GM18951 (cell line): Measurements from ENCODE around the gene STIM2.

Experiments used
- POLR2A ChIP-seq: IDR thresholded peaks from 4 replicates; pipeline ENCODE4 v1.6.1; 2011; ENCODE audit warnings: mild to moderate bottlenecking; ENCODE audit not compliant: insufficient read length, insufficient read depth; ENCODE audit errors: extremely low read depth
- in situ Hi-C: fragments of 300-500 bp; cut with MboI; formaldehyde crosslinking; loops from one replicate; pipeline ENCODE4 v1.12.0; 2022; ENCODE audit warnings: low sequenced_read_pairs, mixed read lengths, inconsistent platforms; ENCODE audit not compliant: unreplicated experiment

The STIM2 gene

DNA sequence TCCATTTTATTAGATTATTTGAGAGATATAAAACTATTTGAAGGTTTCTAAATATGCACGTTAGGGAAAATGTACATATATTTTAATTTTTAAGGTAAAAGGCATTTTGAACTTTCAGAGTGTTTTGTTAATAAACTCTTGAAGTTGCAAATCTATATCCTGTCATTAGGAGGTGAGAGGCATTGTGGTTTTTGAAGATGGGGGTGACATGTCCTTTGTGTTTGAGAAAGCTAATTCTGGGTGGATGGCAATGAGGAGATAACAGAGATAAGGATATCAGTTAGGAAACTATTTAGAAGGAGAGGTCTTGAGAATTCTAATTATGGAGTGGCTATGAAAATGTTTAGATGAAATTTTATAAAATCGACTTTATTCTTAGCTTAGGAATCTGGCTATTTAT lies 6.1 kb downstream of the STIM2 start:
- in situ Hi-C loops: no loop called here
- TF ChIP-seq POLR2A: no peak

DNA sequence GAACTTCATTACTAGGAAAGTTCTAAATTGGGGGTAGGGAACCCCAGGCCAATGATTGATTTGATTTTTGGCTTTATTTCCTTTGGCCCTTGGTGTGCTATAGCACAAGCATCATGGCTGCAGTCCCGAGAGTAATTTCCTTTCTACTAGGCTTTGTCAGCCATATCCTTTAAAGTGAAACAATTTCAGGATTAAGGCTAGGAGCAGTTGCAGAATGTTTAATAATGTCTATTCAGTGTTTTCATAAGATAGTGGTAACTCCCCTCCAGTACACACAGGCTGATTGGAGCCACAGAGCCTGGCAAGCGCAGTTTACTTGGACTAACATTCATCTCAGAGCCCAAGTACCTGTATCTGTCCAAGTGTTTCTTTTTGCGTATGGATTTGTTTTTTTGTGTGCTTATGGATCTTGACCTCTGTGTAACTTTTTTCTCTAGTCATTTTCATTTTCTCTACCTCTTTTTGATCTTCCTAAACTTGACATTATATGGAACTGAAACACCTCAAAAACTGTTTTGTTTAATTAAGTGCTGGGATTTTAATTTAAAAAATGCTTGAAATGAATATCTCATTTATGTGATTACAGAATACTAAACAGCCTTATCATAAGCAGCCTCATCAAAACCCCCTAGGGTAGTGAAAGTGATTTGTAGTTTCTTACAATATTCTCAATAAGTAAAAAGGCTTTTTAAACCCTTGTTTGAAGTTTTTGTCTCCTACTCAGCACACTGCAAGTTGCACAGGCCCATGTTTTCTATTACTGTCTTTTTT lies 7.5 kb downstream of the STIM2 start:
- TF ChIP-seq POLR2A: no peak
- in situ Hi-C loops: no loop called here

DNA sequence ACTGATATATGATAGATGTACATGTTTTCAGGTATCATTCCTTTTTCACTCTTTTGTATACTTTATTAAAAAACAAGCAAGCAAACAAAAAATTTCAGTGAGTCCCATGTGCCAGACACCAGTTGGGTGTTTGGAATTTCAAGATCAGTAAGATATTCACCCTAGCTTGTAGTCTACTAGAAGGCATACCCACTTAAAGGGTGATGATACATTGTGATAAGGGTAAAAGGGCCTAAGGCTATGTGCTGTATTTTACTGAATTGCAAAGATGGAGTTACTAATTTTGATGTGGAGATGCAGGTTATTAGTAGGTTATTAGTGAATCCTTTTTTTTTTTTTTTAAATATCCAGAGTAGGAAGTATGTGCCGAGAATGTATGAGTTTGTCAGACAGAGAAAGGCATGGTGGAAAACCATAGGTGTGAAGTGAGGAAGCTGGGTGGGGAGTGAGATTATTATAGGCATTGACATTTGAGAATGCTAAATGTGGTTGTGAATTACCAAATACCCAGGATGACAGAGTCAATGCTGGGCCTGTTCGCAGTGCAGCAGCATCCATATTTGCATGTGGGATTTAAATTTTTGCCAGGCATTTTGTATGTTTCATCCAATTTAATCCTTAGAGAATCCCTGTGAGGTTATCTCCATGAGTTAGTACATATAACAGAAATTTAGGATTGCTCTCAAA lies 10.1 kb downstream of the STIM2 start:
- in situ Hi-C loops: no loop called here
- TF ChIP-seq POLR2A: no peak

DNA sequence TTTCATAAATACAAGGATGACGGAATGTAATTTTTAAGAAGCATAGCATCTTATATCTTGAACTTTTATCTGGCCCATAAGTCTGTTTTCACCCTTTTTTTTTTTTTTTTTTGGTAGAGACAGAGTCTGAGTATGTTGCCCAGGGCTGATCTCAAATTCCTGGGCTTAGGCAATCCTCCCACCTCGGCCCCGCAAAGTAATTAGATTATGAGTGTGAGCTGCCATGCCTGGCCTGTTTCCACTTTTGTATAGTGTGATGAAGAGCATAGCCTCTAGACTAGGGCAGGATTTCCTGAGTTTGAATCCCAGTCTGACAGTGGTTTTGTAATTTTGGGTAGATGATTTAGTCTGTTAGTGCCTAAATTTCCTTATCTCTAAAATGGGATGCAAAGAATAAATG lies 11.0 kb downstream of the STIM2 start:
- in situ Hi-C loops: no loop called here
- no peak for TF ChIP-seq POLR2A

DNA sequence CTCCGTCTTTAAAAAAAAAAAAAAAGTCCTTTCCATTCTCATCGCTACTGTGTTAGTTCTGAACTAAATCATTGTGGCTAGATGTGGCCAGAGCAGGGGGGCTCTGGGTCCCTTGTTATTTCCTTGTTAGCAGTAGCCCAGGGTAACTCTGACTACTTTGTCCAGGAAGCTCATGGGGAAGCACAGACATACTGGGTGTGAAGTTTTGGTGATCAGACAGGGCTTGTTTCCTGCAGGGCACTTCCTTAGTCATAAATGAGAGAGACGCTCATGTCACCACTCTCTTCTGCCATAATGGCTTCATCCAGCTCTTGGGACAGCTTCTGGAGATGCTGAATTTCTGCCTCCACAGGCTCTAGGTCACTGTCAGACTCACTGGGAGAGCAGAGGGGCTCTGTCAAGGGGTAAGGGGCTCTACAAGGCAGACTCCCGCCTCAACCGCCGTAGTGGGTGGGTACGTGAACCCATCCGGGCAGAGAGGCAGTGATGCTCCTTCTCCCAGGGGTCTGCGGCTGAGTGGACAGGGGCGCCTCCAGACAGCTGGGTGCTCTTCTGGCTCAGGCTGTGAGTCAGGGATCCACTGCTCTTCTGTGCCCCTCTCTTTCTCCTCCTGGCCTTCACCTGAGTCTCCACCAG lies 12.9 kb downstream of the STIM2 start:
- in situ Hi-C loops: no loop called here
- TF ChIP-seq POLR2A: no peak

DNA sequence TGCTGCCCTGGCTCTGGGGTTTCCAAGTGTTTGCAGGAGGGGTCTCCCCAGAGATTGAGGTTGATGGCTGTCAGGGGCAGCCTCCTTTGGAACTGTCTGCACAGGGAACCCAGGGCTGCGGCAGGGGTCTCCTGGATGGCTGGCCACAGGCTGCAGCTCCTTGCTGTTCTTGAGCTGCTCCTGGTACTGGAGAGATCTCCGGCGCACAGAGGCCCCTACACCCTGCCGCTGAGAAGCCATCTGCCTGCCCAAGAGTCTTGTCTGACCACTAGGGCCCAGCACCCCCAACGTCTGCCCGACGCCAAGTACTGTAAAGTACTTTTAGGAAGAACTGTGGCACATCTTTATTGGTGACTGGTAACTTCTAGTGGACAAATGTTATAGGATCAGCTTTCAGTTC lies 13.5 kb downstream of the STIM2 start:
- in situ Hi-C loops: no loop called here
- TF ChIP-seq POLR2A: no peak

DNA sequence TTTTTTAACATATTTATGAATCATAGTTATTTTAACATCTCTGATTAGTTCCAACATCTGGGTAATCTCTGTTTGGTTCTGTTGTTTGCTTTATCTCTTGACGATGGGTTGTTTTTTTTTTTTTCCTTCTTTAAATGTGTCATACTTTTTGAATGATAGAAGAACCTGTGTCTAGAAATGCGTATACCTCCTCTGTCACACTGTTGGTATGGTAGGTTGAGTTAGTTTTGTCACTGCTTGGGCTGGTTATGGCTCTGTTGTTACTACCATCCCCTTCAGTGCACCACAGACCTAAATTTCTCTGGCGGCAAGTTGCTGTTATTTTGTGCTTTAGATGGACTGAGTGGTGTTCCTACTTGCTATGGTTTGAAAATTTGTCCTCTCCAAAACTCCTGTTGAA lies 16.8 kb downstream of the STIM2 start:
- in situ Hi-C loops: loop anchor here (25.0 kb wide), 1 partner anchor 1015 kb away; the partner anchor contains the start of gene SEL1L3
- no peak for TF ChIP-seq POLR2A

DNA sequence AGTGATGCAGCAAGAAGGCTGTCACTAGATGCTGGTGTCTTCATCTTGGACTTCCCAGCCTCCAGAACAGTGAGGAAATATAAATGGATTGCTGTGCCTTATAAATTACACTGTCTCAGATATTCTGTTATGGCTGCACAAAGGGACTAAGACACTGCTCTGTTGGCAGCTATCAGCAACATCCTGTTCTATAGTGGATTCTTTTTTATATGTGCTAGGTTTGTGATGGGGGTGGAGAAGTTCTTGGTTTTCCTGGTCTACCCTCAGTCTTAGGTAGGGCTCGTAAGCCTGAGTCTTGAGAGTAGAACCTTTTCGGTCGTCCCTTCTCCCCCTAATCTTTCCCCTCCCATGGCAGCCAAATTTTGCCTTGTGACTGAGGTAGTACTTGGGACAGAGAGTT lies 17.3 kb downstream of the STIM2 start:
- in situ Hi-C loops: loop anchor here (25.0 kb wide), 1 partner anchor 1016 kb away; the partner anchor contains the start of gene SEL1L3
- no peak for TF ChIP-seq POLR2A

DNA sequence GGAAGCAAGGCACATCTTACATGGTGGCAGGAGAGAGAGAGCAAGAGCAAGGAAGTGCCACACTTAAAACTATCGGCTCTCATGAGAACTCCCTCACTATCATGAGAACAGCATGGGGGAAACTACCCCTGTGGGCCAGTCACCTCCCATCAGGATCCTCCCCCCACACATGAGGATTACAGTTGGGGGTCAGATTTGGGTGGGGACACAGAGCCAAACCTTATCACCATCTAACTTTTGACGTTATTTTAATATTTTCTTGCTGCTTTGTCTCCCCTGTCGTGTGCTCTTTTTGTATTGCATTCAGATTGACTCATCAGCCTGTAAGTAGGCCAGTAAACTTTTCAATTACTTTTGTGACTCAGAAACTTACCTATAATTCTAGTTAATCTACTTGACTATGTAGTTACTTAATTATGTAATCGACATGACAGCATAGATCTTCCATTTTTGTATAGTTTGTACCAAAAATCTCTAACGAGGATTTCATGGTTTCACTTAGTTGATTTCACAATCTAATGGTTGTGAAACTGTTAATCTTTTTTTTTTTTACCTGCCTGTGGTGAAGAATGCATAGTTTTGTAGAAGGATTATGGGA lies 18.3 kb downstream of the STIM2 start:
- in situ Hi-C loops: loop anchor here (25.0 kb wide), 1 partner anchor 1017 kb away; the partner anchor contains the start of gene SEL1L3
- no peak for TF ChIP-seq POLR2A

DNA sequence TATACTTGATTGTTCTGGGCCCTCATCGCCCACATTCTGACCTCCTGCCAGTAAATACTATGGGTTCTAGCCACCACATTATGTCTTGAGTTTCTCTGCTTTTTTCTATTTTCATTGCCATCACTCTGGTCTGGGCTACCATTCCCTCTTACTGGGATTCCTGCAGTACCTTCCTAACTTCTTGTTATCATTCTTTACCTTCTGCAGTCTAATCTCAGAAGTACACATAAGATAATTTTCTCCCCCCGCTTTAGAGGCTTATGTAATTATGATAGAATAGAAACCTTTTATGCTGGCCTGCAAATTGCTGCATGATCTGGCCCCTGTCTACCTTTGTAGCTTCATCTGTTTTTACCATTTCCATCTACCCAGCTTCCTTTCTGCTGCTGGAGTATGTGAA lies 19.2 kb downstream of the STIM2 start:
- in situ Hi-C loops: loop anchor here (25.0 kb wide), 1 partner anchor 1018 kb away; the partner anchor contains the start of gene SEL1L3
- TF ChIP-seq POLR2A: no peak

DNA sequence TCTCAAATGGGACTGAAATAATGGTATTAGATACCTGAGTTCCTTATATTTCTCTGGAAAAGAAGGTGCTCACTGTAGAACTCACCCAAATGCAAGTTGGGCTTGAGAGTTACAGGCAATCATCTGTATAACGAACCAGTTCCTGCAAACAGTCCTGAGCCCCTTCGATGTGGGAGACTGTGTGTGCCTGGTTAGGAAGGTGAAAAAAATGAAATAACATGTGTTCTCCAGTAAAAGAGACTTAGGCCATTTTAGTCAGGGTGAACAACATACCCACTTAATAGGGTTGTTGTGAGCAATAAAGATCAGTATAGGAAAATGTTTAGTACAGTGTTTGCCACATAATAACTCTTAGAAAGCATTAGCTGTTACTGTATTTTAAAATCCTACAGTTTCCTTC lies 23.4 kb downstream of the STIM2 start:
- no peak for TF ChIP-seq POLR2A
- in situ Hi-C loops: loop anchor here (25.0 kb wide), 1 partner anchor 1022 kb away; the partner anchor contains the start of gene SEL1L3

DNA sequence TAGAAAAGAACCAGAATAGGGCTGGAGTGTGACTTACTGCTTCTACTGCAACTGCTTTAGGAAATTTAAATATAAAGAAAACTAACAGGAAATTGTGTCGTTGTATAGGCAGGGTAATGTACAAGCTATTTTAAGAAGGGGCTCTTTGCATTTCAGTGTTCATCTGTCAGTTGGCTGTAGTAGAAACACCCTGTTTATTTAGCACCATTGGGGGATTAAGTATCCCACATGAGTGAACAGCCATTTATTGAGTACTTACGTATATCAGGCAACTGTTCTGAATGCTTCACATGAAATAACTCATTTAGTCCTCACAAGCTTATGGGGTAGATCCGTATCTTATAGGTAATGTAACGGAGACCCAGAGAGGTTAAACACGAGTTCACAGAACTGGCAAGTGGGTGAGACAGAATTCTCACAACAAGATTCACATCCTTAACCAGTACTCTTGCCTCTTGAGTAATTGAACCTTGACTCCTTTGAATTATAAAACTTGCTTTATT lies 23.9 kb downstream of the STIM2 start:
- TF ChIP-seq POLR2A: no peak
- in situ Hi-C loops: loop anchor here (25.0 kb wide), 1 partner anchor 1022 kb away; the partner anchor contains the start of gene SEL1L3

DNA sequence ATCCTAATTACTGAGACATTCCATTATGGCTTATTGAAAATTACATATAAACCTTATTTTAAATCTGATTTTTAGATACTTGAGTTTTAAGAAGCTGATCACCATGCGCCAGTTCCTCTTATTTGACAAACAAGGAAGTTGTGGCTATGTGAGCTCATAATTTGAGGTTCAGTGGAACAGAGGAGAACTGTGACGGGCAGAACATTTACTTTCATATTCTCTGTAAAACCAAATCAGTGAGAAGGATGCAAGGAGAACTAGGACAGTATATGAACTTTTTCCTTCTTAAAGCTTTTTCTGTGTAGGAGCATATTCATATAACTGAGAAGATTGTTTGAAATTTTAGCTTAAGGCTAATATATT lies 25.3 kb downstream of the STIM2 start:
- no peak for TF ChIP-seq POLR2A
- in situ Hi-C loops: loop anchor here (25.0 kb wide), 1 partner anchor 1024 kb away; the partner anchor contains the start of gene SEL1L3
